ENCODE measurements around the gene PEAK3. TPM values are rescaled to one million over a fixed set of nuclear protein-coding genes. Genes with fewer than 3 reads are reported as not detected.

The PEAK3 gene
- total and polyA plus RNA-seq, 5 experiments from 2014 or later, result 0.14 to 0.23 (median 0.15) TPM; not detected in 2

GRCh38 chr19:2274931-2275535 is 6.9 kb downstream of the PEAK3 start:
- ATAC-seq (peak; percentile 17 to 24), DNase-seq (peak in 5 of 10 donors; percentile 56 to 85 (median 64))
- Mint-ChIP-seq H3K9me3 (no peaks in the 10 kb centered on the region), H3K4me1 (peaks cover 19 to 39% (median 37%) of the 10 kb centered on the region in 4 donors), H3K36me3 (peaks cover 0 to 31% (median 5%) of the 10 kb centered on the region in 3 donors), H3K27me3 (no peaks in the 10 kb centered on the region), H3K27ac (peak overlapping the region in 9 of 10 donors; percentile 31 to 94 (median 87)), H3K4me3 (peak overlapping the region in 8 of 10 donors; percentile 13 to 79 (median 32))
- POLR2A ChIA-PET, result interaction anchor here (0.6 to 12.1 kb wide), 17 partner anchors 11 to 201 kb away, joined by 3 to 370 read pairs (median 7); partner anchors contain the start of genes AMH, GADD45B, JSRP1 and LSM7

DNA sequence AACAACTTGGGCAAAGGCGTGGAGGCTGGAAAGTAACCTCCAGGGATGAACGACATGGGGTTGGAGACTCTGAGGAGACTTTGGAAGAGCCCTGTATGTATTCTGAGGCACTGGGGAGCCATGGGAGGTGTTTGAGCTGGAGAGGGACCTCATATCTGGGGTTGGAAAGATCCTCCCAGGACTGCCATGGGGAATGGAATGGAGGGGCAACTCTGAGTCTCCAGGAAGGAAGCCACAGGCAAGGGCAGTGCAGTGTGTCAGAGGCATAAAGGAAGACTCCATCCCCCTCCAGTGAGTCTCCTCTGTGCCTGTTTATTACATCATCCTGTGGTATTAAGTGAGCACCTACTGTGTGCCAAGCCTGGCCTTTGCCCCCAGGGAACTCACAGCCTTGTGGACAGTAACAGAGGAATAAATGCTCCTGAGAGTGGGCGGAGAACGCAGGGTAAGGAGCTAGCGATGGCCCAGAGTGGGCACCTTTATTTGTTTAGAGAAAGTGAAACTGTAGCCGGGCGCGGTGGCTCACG is 7.7 kb downstream of the PEAK3 start:
- H3K4me1 Mint-ChIP-seq, result peaks cover 19 to 39% (median 37%) of the 10 kb centered on the region in 4 donors
- DNase-seq (no peak), ATAC-seq (no peak)
- H3K27ac Mint-ChIP-seq, result peak overlapping the region; percentile 79 to 95 (median 88)
- H3K4me3 Mint-ChIP-seq, result peak overlapping the region; percentile 15 to 89 (median 66)
- POLR2A ChIA-PET, result interaction anchor here (0.6 to 12.1 kb wide), 19 partner anchors 11 to 398 kb away, joined by 3 to 370 read pairs (median 7); partner anchors contain the start of genes AMH, GADD45B, JSRP1 and LSM7
- peaks cover 0 to 36% (median 5%) of the 10 kb centered on the region in 3 donors for H3K36me3 Mint-ChIP-seq
- H3K27me3 Mint-ChIP-seq, result no peaks in the 10 kb centered on the region
- peaks cover 0 to under 1% (median 0%) of the 10 kb centered on the region in 9 donors for H3K9me3 Mint-ChIP-seq

DNA sequence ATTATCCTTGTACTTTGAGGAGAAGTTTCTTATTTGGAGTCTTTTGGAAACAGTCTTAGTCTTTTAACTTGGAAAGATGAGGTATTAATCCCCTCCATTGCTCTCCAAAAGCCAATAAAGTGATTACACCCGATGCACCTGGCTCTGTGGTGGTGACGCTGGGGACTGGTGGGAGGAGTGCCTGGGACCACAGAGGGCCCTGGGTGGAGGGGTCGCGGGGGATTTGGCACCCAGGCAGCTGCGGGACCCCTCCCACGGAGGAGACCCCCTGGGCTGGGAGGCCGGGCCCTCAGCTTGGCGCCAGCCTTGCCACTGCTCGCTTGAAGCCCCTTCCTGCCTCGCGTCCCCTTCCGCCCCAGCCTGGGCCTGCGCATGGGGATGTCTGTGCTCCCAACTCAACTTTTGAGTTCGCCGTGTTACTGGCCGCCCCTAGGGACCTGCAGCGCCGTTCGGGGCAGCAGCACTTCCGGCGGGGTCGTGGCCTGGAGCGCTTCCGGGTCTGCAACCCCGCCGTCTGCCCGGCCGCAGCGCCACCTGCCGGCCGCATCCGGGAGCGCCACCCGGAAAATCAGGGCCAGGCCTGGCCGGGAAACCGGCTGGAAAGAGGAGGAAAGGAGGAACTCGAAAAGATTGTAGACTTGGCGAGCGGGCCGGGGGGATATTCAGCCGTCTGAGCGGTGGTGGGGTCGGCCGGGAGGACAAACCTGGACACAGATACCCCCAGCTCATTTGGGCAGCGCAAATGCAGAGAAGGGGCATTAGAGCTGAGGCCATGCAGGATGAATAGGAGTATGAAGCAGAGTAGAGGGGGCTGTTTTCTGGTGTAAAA is 8.4 kb downstream of the PEAK3 start:
- ATAC-seq (peak; percentile 24 to 44), DNase-seq (peak; percentile 64 to 90 (median 78))
- Mint-ChIP-seq H3K4me1 (peaks cover 19 to 41% (median 38%) of the 10 kb centered on the region in 4 donors), H3K4me3 (peak overlapping the region; percentile 36 to 89 (median 72)), H3K36me3 (peaks cover 0 to 36% (median 5%) of the 10 kb centered on the region in 3 donors), H3K27me3 (no peaks in the 10 kb centered on the region), H3K9me3 (peaks cover 0 to 2% (median 0%) of the 10 kb centered on the region in 9 donors), H3K27ac (peak overlapping the region; percentile 79 to 95 (median 88))
- POLR2A ChIA-PET, result interaction anchor here (0.7 to 12.1 kb wide), 16 partner anchors 12 to 397 kb away, joined by 3 to 370 read pairs (median 7); partner anchors contain the start of genes AMH, GADD45B, JSRP1 and LSM7

GRCh38 chr19:2271234-2272103 is 10.5 kb downstream of the PEAK3 start:
- Mint-ChIP-seq H3K36me3 (peaks cover 0 to 31% (median 5%) of the 10 kb centered on the region in 3 donors), H3K27ac (peak overlapping the region; percentile 90 to 96 (median 94)), H3K4me3 (peak overlapping the region; percentile 88 to 97 (median 90)), H3K9me3 (peaks cover 0 to 2% (median 0%) of the 10 kb centered on the region in 9 donors), H3K27me3 (no peaks in the 10 kb centered on the region), H3K4me1 (peaks cover 18 to 52% (median 42%) of the 10 kb centered on the region in 4 donors)
- ATAC-seq (no peak), DNase-seq (peak in 3 of 10 donors; percentile 13 to 63 (median 34))
- POLR2A ChIA-PET, result interaction anchor here (0.6 to 12.1 kb wide), 21 partner anchors 14 to 347 kb away, joined by 3 to 370 read pairs (median 6); partner anchors contain the start of genes AMH, GADD45B, JSRP1 and LINGO3

- no peaks in the 10 kb centered on the region for H3K27me3 Mint-ChIP-seq
- H3K4me3 Mint-ChIP-seq, result peak overlapping the region; percentile 87 to 97 (median 90)
- POLR2A ChIA-PET, result interaction anchor here (0.6 to 12.1 kb wide), 19 partner anchors 15 to 348 kb away, joined by 3 to 370 read pairs (median 5); partner anchors contain the start of genes AMH, GADD45B, JSRP1 and LINGO3
- ATAC-seq (peak; percentile 25 to 35), DNase-seq (peak; percentile 61 to 85 (median 68))
- H3K9me3 Mint-ChIP-seq, result peaks cover 0 to 2% (median 0%) of the 10 kb centered on the region in 9 donors
- peaks cover 18 to 55% (median 46%) of the 10 kb centered on the region in 4 donors for H3K4me1 Mint-ChIP-seq
- peak overlapping the region in 9 of 10 donors; percentile 69 to 96 (median 92) for H3K27ac Mint-ChIP-seq
- peaks cover 0 to 31% (median 5%) of the 10 kb centered on the region in 3 donors for H3K36me3 Mint-ChIP-seq
Observed at GRCh38 chr19:2270423-2271233, 11.3 kb downstream of the PEAK3 start.

GRCh38 chr19:2270157-2270422 is 11.9 kb downstream of the PEAK3 start:
- peaks cover 0 to 2% (median 0%) of the 10 kb centered on the region in 9 donors for H3K9me3 Mint-ChIP-seq

DNA sequence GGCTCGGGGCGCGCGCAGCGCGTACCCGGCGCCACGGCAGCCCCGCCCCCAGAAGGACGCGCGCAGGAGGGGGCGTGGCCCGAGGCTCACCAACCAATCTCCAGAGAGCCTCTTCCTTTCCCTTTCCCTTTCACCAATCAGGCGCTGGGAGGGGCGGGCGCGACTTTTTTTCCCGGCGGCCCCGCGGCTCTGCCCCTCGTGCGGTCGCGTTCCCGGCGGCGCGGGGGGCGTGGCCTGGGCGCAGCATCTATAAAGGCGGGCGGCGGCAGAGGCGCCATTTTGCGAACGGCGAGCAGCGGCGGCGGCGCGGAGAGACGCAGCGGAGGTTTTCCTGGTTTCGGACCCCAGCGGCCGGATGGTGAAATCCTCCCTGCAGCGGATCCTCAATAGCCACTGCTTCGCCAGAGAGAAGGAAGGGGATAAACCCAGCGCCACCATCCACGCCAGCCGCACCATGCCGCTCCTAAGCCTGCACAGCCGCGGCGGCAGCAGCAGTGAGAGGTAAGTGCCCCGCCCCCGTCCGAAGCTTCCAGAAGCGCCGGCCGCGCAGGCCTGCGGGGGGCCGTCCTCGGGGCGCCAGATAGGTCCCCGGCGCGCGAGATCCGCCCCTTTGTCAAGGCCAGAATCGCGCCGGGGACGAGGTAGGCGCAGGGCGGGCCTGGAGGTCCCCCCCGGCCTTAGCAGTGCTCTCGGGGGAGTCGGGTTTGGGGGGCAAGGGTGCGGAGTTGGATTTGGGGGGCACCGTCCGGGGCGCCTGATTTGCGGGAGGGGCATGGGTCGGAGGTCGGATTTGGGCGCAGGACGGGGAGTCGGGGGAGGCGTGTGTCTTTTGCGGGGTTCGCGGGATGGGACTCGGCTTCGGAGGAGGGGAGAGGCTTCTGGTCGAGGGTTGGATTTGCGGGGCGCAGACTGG is 12.5 kb downstream of the PEAK3 start:
- peak overlapping the region; percentile 87 to 97 (median 90) for H3K4me3 Mint-ChIP-seq
- H3K4me1 Mint-ChIP-seq, result peaks cover 15 to 55% (median 40%) of the 10 kb centered on the region in 4 donors
- no peaks in the 10 kb centered on the region for H3K27me3 Mint-ChIP-seq
- H3K9me3 Mint-ChIP-seq, result peaks cover 0 to 2% (median 0%) of the 10 kb centered on the region in 9 donors
- peak overlapping the region; percentile 76 to 96 (median 93) for H3K27ac Mint-ChIP-seq
- ATAC-seq (peak; percentile 77 to 85), DNase-seq (peak; percentile 98 to 100 (median 99))
- peaks cover 0 to 28% (median 5%) of the 10 kb centered on the region in 3 donors for H3K36me3 Mint-ChIP-seq
- POLR2A ChIA-PET, result interaction anchor here (0.7 to 12.1 kb wide), 22 partner anchors 14 to 372 kb away, joined by 3 to 370 read pairs (median 4); partner anchors contain the start of genes AMH, JSRP1, LINGO3 and PEAK3

More at GRCh38 chr19:2270157-2270422, 11.9 kb downstream of the PEAK3 start:
- H3K4me3 Mint-ChIP-seq, result peak overlapping the region; percentile 87 to 97 (median 90)
- peak in 2 of 10 donors; percentile 36 to 52 for DNase-seq
- POLR2A ChIA-PET, result interaction anchor here (0.8 to 12.1 kb wide), 21 partner anchors 15 to 349 kb away, joined by 3 to 370 read pairs (median 5); partner anchors contain the start of genes AMH, JSRP1, LINGO3 and PEAK3
- H3K36me3 Mint-ChIP-seq, result peaks cover 0 to 30% (median 5%) of the 10 kb centered on the region in 3 donors
- H3K27me3 Mint-ChIP-seq, result no peaks in the 10 kb centered on the region
- peaks cover 18 to 54% (median 44%) of the 10 kb centered on the region in 4 donors for H3K4me1 Mint-ChIP-seq
- no peak for ATAC-seq
- H3K27ac Mint-ChIP-seq, result peak overlapping the region; percentile 76 to 96 (median 93)

- Mint-ChIP-seq H3K27ac (peak overlapping the region; percentile 66 to 96 (median 92)), H3K9me3 (peaks cover 0 to 2% (median 0%) of the 10 kb centered on the region in 9 donors), H3K4me3 (peak overlapping the region; percentile 87 to 97 (median 90)), H3K36me3 (peaks cover 0 to 25% (median 5%) of the 10 kb centered on the region in 3 donors), H3K4me1 (peaks cover 10 to 54% (median 34%) of the 10 kb centered on the region in 4 donors), H3K27me3 (no peaks in the 10 kb centered on the region)
- POLR2A ChIA-PET, result interaction anchor here (0.7 to 11.8 kb wide), 5 partner anchors 14 to 337 kb away, joined by 3 to 370 read pairs (median 5); partner anchors contain the start of genes AMH, JSRP1, PLEKHJ1 and SF3A2
- ATAC-seq (peak in 1 of 2 donors; percentile 5), DNase-seq (no peak)
Observed at GRCh38 chr19:2268861-2269243, 13.1 kb downstream of the PEAK3 start.

DNA sequence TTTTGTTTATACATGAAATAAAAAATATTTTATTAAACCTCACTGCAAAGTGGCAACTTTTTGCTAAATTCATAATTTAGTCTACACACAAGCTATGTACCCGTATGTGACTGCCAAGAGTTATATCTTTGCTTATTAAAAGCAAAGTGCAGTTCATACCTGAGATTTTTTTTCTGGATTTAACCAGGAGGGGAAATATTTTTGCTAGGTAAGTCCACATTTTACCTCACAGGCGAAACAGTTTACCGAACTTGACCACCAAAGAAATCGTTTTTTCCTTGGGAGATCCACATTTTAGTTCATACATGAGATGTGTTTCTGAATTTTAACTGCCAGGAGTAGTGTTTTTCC is 13.5 kb downstream of the PEAK3 start:
- Mint-ChIP-seq H3K9me3 (peaks cover 0 to 2% (median 0%) of the 10 kb centered on the region in 9 donors), H3K4me3 (peak overlapping the region; percentile 87 to 97 (median 90)), H3K36me3 (peaks cover 0 to 22% (median 5%) of the 10 kb centered on the region in 3 donors), H3K4me1 (peaks cover 7 to 50% (median 31%) of the 10 kb centered on the region in 4 donors), H3K27me3 (no peaks in the 10 kb centered on the region), H3K27ac (peak overlapping the region in 9 of 10 donors; percentile 34 to 95 (median 66))
- DNase-seq (no peak), ATAC-seq (no peak)
- POLR2A ChIA-PET, result interaction anchor here (1.4 to 11.8 kb wide), 4 partner anchors 13 to 336 kb away, joined by 3 to 370 read pairs (median 134); partner anchors contain the start of genes AMH, JSRP1, PLEKHJ1 and SF3A2

Data from naive thymus-derived CD8-positive, alpha-beta T cell (primary cell).